ENCODE data around the gene ALOX12B. TPM values are rescaled to one million over a fixed set of nuclear protein-coding genes. Genes with fewer than 3 reads are reported as not detected.

Gene ALOX12B
- total and polyA plus RNA-seq, 2 of the 8 experiments (the other 6 are each of a cell fraction or from before 2014, with no cell fraction given): 0.86 TPM; not detected in 1

- H3K9ac ChIP-seq (replicated peaks in 1 of 4; ENCODE audit: extremely low read depth in 1 of 4, low read depth in 3 of 4, low read length in 3 of 4): no peak overlapping the region
- FAIRE-seq: no peak
Measured at GRCh38 chr17:8122422-8122923, 35.0 kb upstream of the ALOX12B start.

More at GRCh38 chr17:8122422-8122923, 35.0 kb upstream of the ALOX12B start:
- H3K79me1 ChIP-seq (ENCODE audit: low read depth, low read length): no peaks in the 10 kb centered on the region
- H4K5ac ChIP-seq (ENCODE audit: insufficient read length, low read depth, low read length): no peak overlapping the region
- no peaks in the 10 kb centered on the region for H3K9me3 ChIP-seq (ENCODE audit: insufficient read depth in 2 of 2, low read depth in 1 of 2, low read length in 1 of 2)
- H3K23me2 ChIP-seq (ENCODE audit: low read depth, low read length): peaks cover 51% of the 10 kb centered on the region
- H2BK120ac ChIP-seq (replicated peaks; ENCODE audit: low read depth, low read length): no peak overlapping the region
- H3K4me3 ChIP-seq (ENCODE audit: extremely low read depth in 1 of 4, insufficient read depth in 2 of 4, low read depth in 3 of 4, low read length in 4 of 4): peak overlapping the region; percentile 54 to 89 (median 82)
- H2BK15ac ChIP-seq (ENCODE audit: low read length): no peak overlapping the region
- no peaks in the 10 kb centered on the region for H3K36me3 ChIP-seq (ENCODE audit: control insufficient read depth in 2 of 4, insufficient read depth in 4 of 4, low read length in 3 of 4)
- 0 out of 2 replicates have a peak, but pooled peaks have one; percentile 61 for TF ChIP-seq KDM1A (IDR thresholded peaks at IDR 0.05; ENCODE audit: borderline replicate concordance, low read length)
- 0 out of 2 replicates have a peak, but pooled peaks have one; percentile 30 for TF ChIP-seq SP1 (IDR thresholded peaks at IDR 0.05; ENCODE audit: low read depth, low read length)
- peak; percentile 81 for TF ChIP-seq POLR2AphosphoS5 (IDR thresholded peaks at IDR 0.05; ENCODE audit: low read depth, low read length)
- 0 out of 2 replicates have a peak, but pooled peaks have one; percentile 16 for TF ChIP-seq RBBP5 (IDR thresholded peaks at IDR 0.05; ENCODE audit: borderline replicate concordance, low read depth, low read length)
- no peak for TF ChIP-seq HDAC2 (IDR thresholded peaks at IDR 0.05; ENCODE audit: borderline replicate concordance in 1 of 2, low read depth in 2 of 2, low read length in 2 of 2)
- TF ChIP-seq EP300 (IDR thresholded peaks at IDR 0.05; ENCODE audit: borderline replicate concordance in 1 of 2, low read depth in 2 of 2, low read length in 2 of 2): 0 out of 3 replicates have a peak, but pooled peaks of 1 of the 2 experiments have one; percentile 40
- peak; percentile 63; the same call in 1 of the 2 replicates for TF ChIP-seq TCF12 (IDR thresholded peaks at IDR 0.05; ENCODE audit: low read depth, low read length)
- peak; percentile 16 for TF ChIP-seq ASH2L (IDR thresholded peaks at IDR 0.05; ENCODE audit: low read length)
- TF ChIP-seq CTBP2 (IDR thresholded peaks at IDR 0.05; ENCODE audit: borderline replicate concordance, insufficient read depth, insufficient read length, low read length): peak; percentile 41
- no peak for TF ChIP-seq JUND (IDR thresholded peaks at IDR 0.05; ENCODE audit: low read length)
- peaks cover 5 to 6% of the 10 kb centered on the region in 2 experiments for H4K20me1 ChIP-seq (replicated peaks in 1 of 2; ENCODE audit: control insufficient read depth in 1 of 2, insufficient read depth in 2 of 2, low read length in 2 of 2)
- no peak overlapping the region for H3K27ac ChIP-seq (ENCODE audit: low read depth, low read length)
- no peak overlapping the region for H3K14ac ChIP-seq (ENCODE audit: insufficient read length)
- CTCF ChIA-PET (ENCODE audit: partially characterized antibody): interaction anchor here (0.5 to 5.3 kb wide), 12 partner anchors 11 to 100 kb away, joined by 3 to 54 read pairs (median 4); partner anchors contain the start of gene VAMP2
- H4K91ac ChIP-seq (replicated peaks; ENCODE audit: insufficient read length, low read length): no peak overlapping the region
- no peak overlapping the region for H2BK20ac ChIP-seq (ENCODE audit: low read length)
- H3K18ac ChIP-seq (ENCODE audit: extremely low read depth, low read length): no peak overlapping the region
- H3K4ac ChIP-seq (replicated peaks; ENCODE audit: insufficient read length, low read depth, low read length): no peak overlapping the region
- peak overlapping the region; percentile 88 to 93 for H3K4me2 ChIP-seq (ENCODE audit: insufficient read depth in 1 of 2, low read depth in 2 of 2, low read length in 2 of 2)
- peaks cover 31 to 53% (median 52%) of the 10 kb centered on the region in 4 experiments for H3K27me3 ChIP-seq (replicated peaks in 1 of 4; ENCODE audit: control insufficient read depth in 3 of 4, extremely low read depth in 1 of 4, insufficient read depth in 3 of 4, low read length in 3 of 4)
- peaks cover 0 to 29% (median 15%) of the 10 kb centered on the region in 4 experiments; a peak in 6 of 7 replicates for H3K4me1 ChIP-seq (replicated peaks in 1 of 4; ENCODE audit: control insufficient read depth in 3 of 4, insufficient read depth in 4 of 4, low read length in 3 of 4)
- 0 out of 2 replicates have a peak overlapping the region, but pooled peaks have one; percentile 17 for H2BK12ac ChIP-seq (ENCODE audit: low read depth, low read length)
- peak overlapping the region; percentile 63 for H4K8ac ChIP-seq (ENCODE audit: extremely low read depth, insufficient read depth, low read length)
- no peak overlapping the region for H2AK5ac ChIP-seq (ENCODE audit: low read depth, low read length)
- H3K79me2 ChIP-seq (ENCODE audit: control insufficient read depth in 1 of 2, insufficient read depth in 2 of 2, low read length in 2 of 2): no peaks in the 10 kb centered on the region
- no peak overlapping the region for H3K56ac ChIP-seq (replicated peaks; ENCODE audit: insufficient read length, low read depth, low read length)
- POLR2A ChIA-PET (ENCODE audit: partially characterized antibody): interaction anchor here (0.6 to 7.6 kb wide), 10 partner anchors 11 to 166 kb away, joined by 3 to 49 read pairs (median 6); partner anchors contain the start of gene RANGRF
- H2AFZ ChIP-seq (ENCODE audit: low read length): no peak overlapping the region
- no peak overlapping the region for H2BK5ac ChIP-seq (ENCODE audit: low read depth, low read length)
- DNase-seq (ENCODE audit: low read depth in 1 of 2, low spot score in 2 of 2): peak in 1 of 2 experiments; percentile 79
- WGBS, 2 experiments (ENCODE audit: extremely low coverage in 1 of 2, insufficient coverage in 1 of 2, insufficient read length in 1 of 2, insufficient replicate concordance in 2 of 2, low coverage in 1 of 2, low lambda C conversion rate in 2 of 2, missing lambda C conversion rate in 1 of 2): 3% methylated on average over 17 of the region's 29 CpGs; no CpG with 5 or more reads in 1 of the 2 experiments
- H3K23ac ChIP-seq (ENCODE audit: insufficient read length): no peak overlapping the region
